HEK293T (cell line): ENCODE data around the gene ETFRF1.

Experiments
- CTCF ChIA-PET: fragments of 350-600 bp; formaldehyde crosslinking; extraction: SDS; loops from one replicate; lab custom pipeline; 2021; ENCODE audit warnings: antibody characterized with exemption, inconsistent platforms; lab: Yijun Ruan, JAX
- POLR2A ChIA-PET: fragments of 350-600 bp; formaldehyde crosslinking; extraction: SDS; loops from one replicate; lab custom pipeline; 2020; ENCODE audit warnings: antibody characterized with exemption, inconsistent platforms; lab: Yijun Ruan, JAX
- DNase-seq: peaks from one replicate; pipeline ENCODE4 v3.0.0; 2012; ENCODE audit warnings: mixed read lengths; ENCODE audit errors: extremely low spot score
- ARNT ChIP-seq: fragments of 450-650 bp; IDR thresholded peaks from 2 replicates; pipeline ENCODE4 v1.6.1; 2017; ENCODE audit warnings: mild to moderate bottlenecking
- BHLHE40 ChIP-seq: fragments of 450-650 bp; IDR thresholded peaks from 2 replicates; pipeline ENCODE4 v1.6.1; 2016; ENCODE audit warnings: mild to moderate bottlenecking, moderate library complexity, borderline replicate concordance
- CTBP1 ChIP-seq: fragments of 450-650 bp; IDR thresholded peaks from 2 replicates; pipeline ENCODE4 v1.6.1; 2016; ENCODE audit warnings: borderline replicate concordance
- ELF4 ChIP-seq: fragments of 450-650 bp; IDR thresholded peaks from 2 replicates; pipeline ENCODE4 v1.6.1; 2017; ENCODE audit warnings: antibody characterized with exemption
- FOXA1 ChIP-seq: fragments of 450-650 bp; IDR thresholded peaks from 2 replicates; pipeline ENCODE4 v1.6.1; 2016; ENCODE audit warnings: mild to moderate bottlenecking
- FOXK2 ChIP-seq: fragments of 450-650 bp; IDR thresholded peaks from 2 replicates; pipeline ENCODE4 v1.6.1; 2016; ENCODE audit warnings: mild to moderate bottlenecking
- FOXM1 ChIP-seq: fragments of 450-650 bp; IDR thresholded peaks from 2 replicates; pipeline ENCODE4 v1.6.1; 2017; ENCODE audit warnings: mild to moderate bottlenecking, borderline replicate concordance
- HDGF ChIP-seq: fragments of 450-650 bp; IDR thresholded peaks from 2 replicates; pipeline ENCODE4 v1.6.1; 2017; ENCODE audit warnings: antibody characterized with exemption, borderline replicate concordance
- L3MBTL2 ChIP-seq: fragments of 450-650 bp; conservative IDR thresholded peaks from 2 replicates; pipeline ENCODE4 v1.6.1; 2016; ENCODE audit warnings: mild to moderate bottlenecking
- LEF1 ChIP-seq: fragments of 450-650 bp; IDR thresholded peaks from 2 replicates; pipeline ENCODE4 v1.6.1; 2017; ENCODE audit warnings: mild to moderate bottlenecking, borderline replicate concordance
- NFRKB ChIP-seq: fragments of 450-650 bp; IDR thresholded peaks from 2 replicates; pipeline ENCODE4 v1.6.1; 2016; ENCODE audit warnings: mild to moderate bottlenecking, moderate library complexity
- PKNOX1 ChIP-seq: fragments of 450-650 bp; IDR thresholded peaks from 2 replicates; pipeline ENCODE4 v1.6.1; 2016
- SP1 ChIP-seq: fragments of 450-650 bp; IDR thresholded peaks from 2 replicates; pipeline ENCODE4 v1.6.1; 2017
- SUZ12 ChIP-seq: fragments of 450-650 bp; IDR thresholded peaks from 2 replicates; pipeline ENCODE4 v1.6.1; 2016; ENCODE audit warnings: mild to moderate bottlenecking
- TARDBP ChIP-seq: fragments of 450-650 bp; IDR thresholded peaks from 2 replicates; pipeline ENCODE4 v1.6.1; 2016
- ZNF384 ChIP-seq: fragments of 450-650 bp; IDR thresholded peaks from 2 replicates; pipeline ENCODE4 v1.6.1; 2016

The ETFRF1 gene

GRCh38 chr12:25200703-25201102 is 5.7 kb downstream of the ETFRF1 start:
- CTCF ChIA-PET = no interaction called here
- POLR2A ChIA-PET = no interaction called here
- no peak for DNase-seq
- TF ChIP-seq PKNOX1 (no peak), BHLHE40 (no peak), FOXA1 (no peak), ARNT (no peak), TARDBP (no peak), FOXK2 (no peak), NFRKB (no peak), HDGF (no peak), SUZ12 (no peak), SP1 (no peak), L3MBTL2 (no peak), ELF4 (no peak), FOXM1 (no peak), CTBP1 (no peak), LEF1 (no peak), ZNF384 (no peak)

DNA sequence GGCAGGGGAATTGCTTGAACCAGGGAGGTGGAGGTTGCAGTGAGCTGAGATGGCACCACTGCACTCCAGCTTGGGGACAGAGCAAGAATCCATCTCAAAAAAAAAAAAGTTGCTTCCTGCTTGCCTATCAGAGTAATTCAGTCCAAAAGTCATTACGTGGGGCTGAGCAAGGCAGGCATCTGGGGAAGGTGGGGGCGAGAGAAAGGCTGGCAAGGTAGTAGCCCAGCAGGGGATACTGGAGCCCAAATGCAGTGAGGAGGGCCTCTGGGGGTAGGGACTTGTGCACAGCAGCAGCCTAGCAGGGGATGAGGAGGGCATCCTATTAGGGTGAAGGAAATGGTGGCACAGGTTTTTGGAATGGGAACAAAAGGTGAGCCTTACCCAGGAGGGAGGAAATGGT is 7.1 kb downstream of the ETFRF1 start:
- TF ChIP-seq TARDBP (no peak), FOXK2 (no peak), HDGF (no peak), SP1 (no peak)
- ChIA-PET CTCF (no interaction called here), POLR2A (no interaction called here)
- no peak for DNase-seq

DNA sequence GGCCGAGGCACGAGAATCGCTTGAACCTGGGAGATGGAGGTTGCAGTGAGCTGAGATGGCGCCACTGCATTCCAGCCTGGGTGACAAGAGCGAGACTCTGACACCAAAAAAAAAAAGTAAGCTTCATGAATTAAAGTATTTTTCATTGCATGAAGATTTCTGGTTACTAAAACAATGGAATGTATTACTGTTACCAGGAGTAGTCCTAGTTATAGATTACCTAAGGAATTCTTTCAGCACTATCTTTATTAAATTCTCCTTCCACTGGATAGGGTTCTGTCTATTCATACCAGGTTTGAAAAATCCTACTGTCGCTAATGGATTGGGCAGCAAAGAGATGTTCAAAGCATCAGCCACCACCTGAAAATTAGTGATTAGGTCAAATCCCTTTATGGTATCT is 12.4 kb downstream of the ETFRF1 start:
- TF ChIP-seq TARDBP = no peak
- TF ChIP-seq NFRKB = no peak
- TF ChIP-seq BHLHE40 = no peak
- no peak for TF ChIP-seq PKNOX1
- TF ChIP-seq FOXA1 = no peak
- no peak for TF ChIP-seq CTBP1
- no peak for TF ChIP-seq L3MBTL2
- no peak for TF ChIP-seq ZNF384
- TF ChIP-seq SP1 = no peak
- TF ChIP-seq ARNT = no peak
- TF ChIP-seq LEF1 = no peak
- TF ChIP-seq HDGF = no peak
- TF ChIP-seq SUZ12 = no peak
- TF ChIP-seq FOXK2 = no peak
- TF ChIP-seq FOXM1 = no peak
- no peak for TF ChIP-seq ELF4
- no peak for DNase-seq
- ChIA-PET CTCF (no interaction called here), POLR2A (no interaction called here)

DNA sequence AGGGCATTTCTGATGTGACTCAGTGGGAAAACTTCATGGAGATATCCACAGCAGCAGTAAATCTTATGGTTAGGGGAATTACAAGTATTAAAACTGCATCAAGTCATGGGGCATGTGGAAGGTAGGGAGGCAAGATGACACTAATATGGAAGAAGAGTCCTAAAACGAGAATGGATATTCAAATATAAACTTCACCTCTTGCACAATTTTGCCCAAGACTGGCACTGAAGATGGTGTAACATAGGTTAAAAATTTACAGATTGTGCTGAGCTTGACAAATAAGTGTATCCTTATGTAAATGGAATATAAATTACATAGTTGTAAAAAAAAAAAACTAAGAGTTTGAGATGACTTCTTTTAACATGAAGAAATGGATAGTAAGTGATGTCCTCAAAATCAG is 12.8 kb downstream of the ETFRF1 start:
- no peak for DNase-seq
- ChIA-PET CTCF (no interaction called here), POLR2A (no interaction called here)
- TF ChIP-seq FOXM1 (no peak), ARNT (no peak), LEF1 (no peak), BHLHE40 (no peak), L3MBTL2 (no peak), ZNF384 (no peak), SUZ12 (no peak), SP1 (no peak), FOXA1 (no peak), PKNOX1 (no peak), CTBP1 (no peak), ELF4 (no peak), TARDBP (no peak), HDGF (no peak), NFRKB (no peak), FOXK2 (no peak)

DNA sequence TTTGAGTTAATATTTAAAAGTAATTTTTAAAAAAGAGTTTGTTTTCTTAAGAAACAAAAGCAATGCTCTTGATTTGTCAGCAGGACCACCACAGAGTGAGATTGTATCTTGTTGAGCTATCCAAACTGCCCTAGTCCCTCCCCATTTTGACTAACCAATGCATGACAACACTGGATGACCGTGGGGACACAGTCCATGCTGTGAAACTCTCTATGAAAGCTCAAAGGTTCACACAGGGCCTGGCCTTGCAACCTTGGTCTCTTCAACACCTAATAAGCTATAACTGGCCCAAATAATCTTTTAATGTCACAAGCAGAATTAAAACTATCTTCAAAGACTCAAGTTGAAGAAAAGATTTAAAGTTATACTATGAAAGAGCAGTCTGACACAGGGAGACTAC is 13.5 kb downstream of the ETFRF1 start:
- DNase-seq = no peak
- POLR2A ChIA-PET = no interaction called here
- no peak for TF ChIP-seq BHLHE40
- no peak for TF ChIP-seq LEF1
- TF ChIP-seq L3MBTL2 = no peak
- TF ChIP-seq ARNT = no peak
- no peak for TF ChIP-seq FOXK2
- TF ChIP-seq TARDBP = no peak
- TF ChIP-seq NFRKB = no peak
- no peak for TF ChIP-seq FOXM1
- no peak for TF ChIP-seq ZNF384
- TF ChIP-seq SP1 = no peak
- no peak for TF ChIP-seq CTBP1
- CTCF ChIA-PET = interaction anchor here (0.7 kb wide), 1 partner anchor 12 kb away, joined by 4 read pairs; no protein-coding TSS in a partner anchor

DNA sequence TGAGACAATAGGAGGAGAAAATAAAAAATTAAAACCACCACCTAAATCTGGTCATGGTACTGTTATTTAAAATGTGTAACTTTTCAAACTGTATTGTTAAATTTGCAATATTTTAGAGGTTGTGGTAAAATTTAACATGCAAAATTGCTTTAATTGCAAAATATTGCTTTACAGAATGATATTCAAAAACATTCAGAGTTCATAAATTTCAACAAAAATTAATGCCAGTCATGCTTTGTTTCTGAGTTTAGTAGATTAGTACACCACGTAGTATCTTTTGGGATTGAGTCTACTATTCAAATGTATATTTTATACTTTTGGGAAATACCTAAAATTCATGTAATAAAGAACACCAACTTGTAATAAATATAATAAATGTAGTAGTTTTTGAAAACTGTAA is 18.3 kb downstream of the ETFRF1 start:
- CTCF ChIA-PET = interaction anchor here (0.7 kb wide), 1 partner anchor 779 kb away, joined by 3 read pairs; no protein-coding TSS in a partner anchor
- TF ChIP-seq HDGF = no peak
- TF ChIP-seq SP1 = no peak
- TF ChIP-seq FOXA1 = no peak
- TF ChIP-seq TARDBP = no peak
- TF ChIP-seq SUZ12 = no peak
- no peak for TF ChIP-seq PKNOX1
- POLR2A ChIA-PET = no interaction called here
- no peak for DNase-seq
